GM12873 (cell line): ENCODE results near the gene HCST.

ENCODE experiments used
- TF ChIP-seq, protein P1 (sequence below): IDR thresholded peaks from 2 replicates; pipeline ENCODE4 v1.5.1; 2012; ENCODE audit warnings: low read depth, mild to moderate bottlenecking, moderate library complexity, low read length, control low read depth; ENCODE audit not compliant: insufficient read depth; ENCODE audit errors: missing control alignments

HCST gene

DNA sequence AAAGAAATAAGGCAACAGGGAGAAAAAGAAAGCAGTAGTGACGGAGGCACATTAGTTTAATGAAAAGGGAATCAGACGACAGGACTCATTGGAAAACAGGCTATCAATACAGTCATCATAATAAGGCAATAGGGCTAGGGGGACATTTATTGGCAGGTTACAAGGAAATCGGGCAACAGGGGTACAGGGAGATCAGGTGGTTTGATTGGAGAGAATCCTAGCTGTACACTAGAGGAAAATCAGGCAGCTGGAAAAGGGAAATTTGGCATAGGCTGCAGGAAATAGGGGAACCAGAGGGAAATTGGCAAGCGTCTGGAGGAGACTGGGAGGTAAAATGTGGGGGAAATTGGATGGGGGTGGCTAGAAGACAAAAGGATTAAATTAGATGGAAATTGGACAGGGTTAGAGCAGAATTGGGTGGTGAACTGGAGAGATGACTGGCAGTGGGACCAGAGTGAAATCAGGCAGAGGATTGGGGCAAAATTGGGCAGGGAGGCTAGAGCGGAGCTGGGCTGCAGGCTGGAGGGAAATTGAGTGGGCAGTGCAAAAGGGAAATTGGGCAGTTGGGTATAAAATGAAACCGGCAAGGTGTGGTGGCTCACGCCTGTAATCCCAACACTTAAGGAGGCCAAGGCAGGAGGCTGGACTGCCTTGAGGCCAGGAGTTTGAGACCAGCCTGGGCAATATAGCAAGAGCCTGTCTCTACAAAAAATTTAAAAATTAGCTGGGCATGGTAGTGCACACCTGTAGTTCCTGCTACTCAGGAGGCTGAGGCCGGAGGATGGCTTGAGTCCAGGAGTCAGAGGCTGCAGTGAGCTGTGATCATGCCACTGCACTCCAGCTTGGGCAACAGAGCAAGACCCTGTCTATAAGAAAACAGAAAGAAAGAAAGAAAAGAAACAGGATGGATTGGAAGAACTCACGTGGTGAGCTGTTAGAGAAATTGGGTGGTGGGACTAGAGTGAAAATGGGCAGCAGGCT is 41.3 kb downstream of the HCST start:
- TF ChIP-seq, protein P1, sequence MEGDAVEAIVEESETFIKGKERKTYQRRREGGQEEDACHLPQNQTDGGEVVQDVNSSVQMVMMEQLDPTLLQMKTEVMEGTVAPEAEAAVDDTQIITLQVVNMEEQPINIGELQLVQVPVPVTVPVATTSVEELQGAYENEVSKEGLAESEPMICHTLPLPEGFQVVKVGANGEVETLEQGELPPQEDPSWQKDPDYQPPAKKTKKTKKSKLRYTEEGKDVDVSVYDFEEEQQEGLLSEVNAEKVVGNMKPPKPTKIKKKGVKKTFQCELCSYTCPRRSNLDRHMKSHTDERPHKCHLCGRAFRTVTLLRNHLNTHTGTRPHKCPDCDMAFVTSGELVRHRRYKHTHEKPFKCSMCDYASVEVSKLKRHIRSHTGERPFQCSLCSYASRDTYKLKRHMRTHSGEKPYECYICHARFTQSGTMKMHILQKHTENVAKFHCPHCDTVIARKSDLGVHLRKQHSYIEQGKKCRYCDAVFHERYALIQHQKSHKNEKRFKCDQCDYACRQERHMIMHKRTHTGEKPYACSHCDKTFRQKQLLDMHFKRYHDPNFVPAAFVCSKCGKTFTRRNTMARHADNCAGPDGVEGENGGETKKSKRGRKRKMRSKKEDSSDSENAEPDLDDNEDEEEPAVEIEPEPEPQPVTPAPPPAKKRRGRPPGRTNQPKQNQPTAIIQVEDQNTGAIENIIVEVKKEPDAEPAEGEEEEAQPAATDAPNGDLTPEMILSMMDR = no peak

DNA sequence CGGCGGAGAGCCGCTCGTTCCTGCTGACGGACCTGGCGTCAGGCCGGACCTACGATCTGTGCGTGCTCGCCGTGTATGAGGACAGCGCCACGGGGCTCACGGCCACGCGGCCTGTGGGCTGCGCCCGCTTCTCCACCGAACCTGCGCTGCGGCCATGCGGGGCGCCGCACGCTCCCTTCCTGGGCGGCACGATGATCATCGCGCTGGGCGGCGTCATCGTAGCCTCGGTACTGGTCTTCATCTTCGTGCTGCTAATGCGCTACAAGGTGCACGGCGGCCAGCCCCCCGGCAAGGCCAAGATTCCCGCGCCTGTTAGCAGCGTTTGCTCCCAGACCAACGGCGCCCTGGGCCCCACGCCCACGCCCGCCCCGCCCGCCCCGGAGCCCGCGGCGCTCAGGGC is 42.2 kb downstream of the HCST start:
- TF ChIP-seq, protein P1 = no peak

DNA sequence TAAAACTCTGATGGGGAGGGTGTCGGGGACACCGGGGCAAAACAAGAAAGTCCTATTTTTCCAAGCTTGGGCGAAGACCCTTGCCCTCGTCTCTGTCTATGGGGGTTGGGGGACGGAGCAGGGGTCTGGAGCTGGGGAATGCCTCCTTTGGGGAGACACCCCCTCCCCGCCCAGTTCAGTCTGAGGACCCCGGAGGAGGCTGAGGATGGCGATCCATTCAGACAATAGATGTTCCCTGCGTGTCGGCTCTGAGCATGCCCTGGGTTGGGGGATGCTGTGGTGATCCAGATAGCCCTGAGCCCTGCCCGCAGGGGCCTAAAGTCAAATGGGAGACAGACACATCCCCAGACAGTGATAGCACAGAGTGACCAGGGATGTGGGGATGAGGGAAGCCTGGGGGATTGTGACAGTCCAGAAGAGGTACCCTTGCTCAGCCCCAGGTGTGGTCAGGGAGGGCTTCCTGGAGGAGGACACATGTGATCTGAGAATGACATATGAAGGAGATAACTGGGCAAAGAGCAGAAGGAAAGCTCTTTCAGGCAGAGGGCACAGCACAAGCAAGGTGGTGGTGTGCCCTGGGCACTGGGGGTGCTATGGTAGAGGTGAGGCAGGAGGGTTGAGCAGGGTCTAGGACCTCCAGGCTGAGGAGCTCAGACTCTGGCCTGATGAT is 42.9 kb downstream of the HCST start:
- TF ChIP-seq, protein P1 = no peak

DNA sequence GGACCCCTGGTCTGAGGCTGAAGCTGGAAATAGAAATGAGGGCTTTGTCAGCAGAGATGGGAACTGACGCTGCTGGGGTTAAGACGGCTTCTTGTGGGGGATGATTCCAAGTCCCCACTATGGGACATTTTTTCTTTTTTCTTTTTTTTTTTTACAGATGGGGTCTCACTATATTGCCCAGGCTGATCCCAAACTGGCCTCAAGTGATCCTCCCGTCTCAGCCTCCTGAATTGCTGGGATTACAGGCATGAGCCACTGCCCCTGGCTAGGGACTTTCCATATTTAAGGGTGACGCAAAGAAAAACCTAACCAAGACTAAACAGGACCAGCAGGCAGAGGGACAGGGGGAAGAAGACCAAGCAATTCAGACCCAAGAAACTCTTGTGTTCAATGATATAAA is 43.9 kb downstream of the HCST start:
- TF ChIP-seq, protein P1 = no peak

DNA sequence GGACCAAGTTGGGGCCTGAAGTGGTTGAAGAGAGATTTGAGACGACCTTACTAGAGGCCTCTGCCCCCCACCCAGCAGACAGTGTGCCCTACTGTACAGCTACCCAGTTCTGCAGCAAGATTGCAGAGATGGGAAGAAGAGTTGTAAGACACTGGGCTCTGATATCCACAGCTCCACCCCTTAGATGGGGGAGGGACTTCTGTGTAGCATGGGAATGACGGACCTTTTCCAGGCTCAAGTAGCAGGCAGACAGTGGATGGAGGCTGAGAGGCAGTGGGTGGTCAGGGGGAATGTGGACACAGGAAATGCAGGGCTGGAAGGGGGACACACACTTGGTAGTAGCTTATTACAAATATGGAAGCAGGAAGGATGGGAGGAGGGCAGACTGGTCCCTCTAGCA is 46.8 kb downstream of the HCST start:
- TF ChIP-seq, protein P1 = no peak
